K562 (cell line): ENCODE data around the gene RAB2B. TPM values are rescaled to one million over a fixed set of nuclear protein-coding genes. Genes with fewer than 3 reads are reported as not detected.
A peak's percentile ranks its signal among the peaks of the same experiment; 100 is the strongest.

Experiments used
- FOXK2 ChIP-seq, 2 experiments: fragments of 450-650 bp; IDR thresholded peaks in 1 of 2; conservative IDR thresholded peaks in 1 of 2; 2 replicates each; pipeline ENCODE4 v1.6.1; 2016; ENCODE audit warnings: low read depth in 2 of 2, mild to moderate bottlenecking in 1 of 2
- HDAC1 ChIP-seq, 2 experiments: fragments of 450-650 bp; IDR thresholded peaks; 2 replicates each; pipeline ENCODE4 v1.6.1; 2016 to 2017; ENCODE audit warnings: inconsistent platforms in 1 of 2, mild to moderate bottlenecking in 1 of 2, moderate library complexity in 1 of 2
- KLF6 ChIP-seq: fragments of 250-450 bp; sonication (Bioruptor Pico); IDR thresholded peaks from 2 replicates; pipeline ENCODE4 v1.4.0; 2020; ENCODE audit warnings: mild to moderate bottlenecking, moderate library complexity, borderline replicate concordance
- NCOA4 ChIP-seq: fragments of 450-650 bp; IDR thresholded peaks from 2 replicates; pipeline ENCODE4 v1.6.1; 2018; ENCODE audit warnings: mild to moderate bottlenecking; ENCODE audit not compliant: partially characterized antibody
- NFXL1 ChIP-seq: fragments of 450-650 bp; formaldehyde crosslinking; IDR thresholded peaks from 2 replicates; pipeline ENCODE4 v1.4.0; 2021; ENCODE audit warnings: mild to moderate bottlenecking
- NR3C1 ChIP-seq: sonication (generic); formaldehyde crosslinking; IDR thresholded peaks from 2 replicates; pipeline ENCODE4 v1.8.1; 2022; ENCODE audit warnings: missing genetic modification reagents
- RCOR1 ChIP-seq, 2 experiments: IDR thresholded peaks; 2 replicates each; pipeline ENCODE4 v1.6.1; 2012; ENCODE audit warnings: low read depth in 2 of 2, low read length in 2 of 2, borderline replicate concordance in 1 of 2, improper control_type of control experiment in 1 of 2
- TBL1XR1 ChIP-seq, 2 experiments: IDR thresholded peaks; 2 replicates each; pipeline ENCODE4 v1.6.1; 2012; ENCODE audit warnings: improper control_type of control experiment in 2 of 2, low read length in 2 of 2, mild to moderate bottlenecking in 1 of 2
- TEAD1 ChIP-seq, 2 experiments: fragments of 450-650 bp in 1 of 2; sonication (generic) in 1 of 2; formaldehyde crosslinking; IDR thresholded peaks; 2 replicates each; pipeline versions ENCODE4 v1.4.0 to v1.8.0; 2020 to 2022; ENCODE audit warnings: mild to moderate bottlenecking in 2 of 2, missing genetic modification reagents in 1 of 2
- TEAD2 ChIP-seq: fragments of 450-650 bp; IDR thresholded peaks from 2 replicates; pipeline ENCODE4 v1.6.1; 2016; ENCODE audit warnings: missing genetic modification characterization, control low read depth, missing compliant biosample characterization
- ZNF134 ChIP-seq: fragments of 250-450 bp; sonication (Bioruptor Pico); conservative IDR thresholded peaks from 2 replicates; pipeline ENCODE4 v1.4.0; 2020
- ZNF282 ChIP-seq: sonication (generic); formaldehyde crosslinking; IDR thresholded peaks from 2 replicates; pipeline ENCODE4 v1.8.1; 2023; ENCODE audit warnings: missing genetic modification reagents
- ZNF584 ChIP-seq: fragments of 200-800 bp; sonication (Bioruptor generic); IDR thresholded peaks from 2 replicates; pipeline ENCODE4 v1.6.1; 2016; ENCODE audit warnings: low read depth, mild to moderate bottlenecking, missing genetic modification characterization, missing compliant biosample characterization
- ZNF668 ChIP-seq: fragments of 250-450 bp; sonication (Bioruptor Pico); IDR thresholded peaks from 2 replicates; pipeline ENCODE4 v1.8.0; 2022; ENCODE audit warnings: mild to moderate bottlenecking, inconsistent platforms
- polyA plus RNA-seq, 8 experiments: library from polyadenylated mRNA; depleted of rRNA in 4 of 8; stranded (reverse) in 5 of 8; unstranded in 3 of 8; fragments of >200 nt; fragmentation: Nextera tagmentation in 2 of 8; fragmentation: Illumina TruSeq in 1 of 8; extraction: Ambion mirVana in 2 of 8; extraction: Trizol in 1 of 8; gene quantifications; 2 replicates each; pipeline versions ENCODE4 v1.2.1 to v1.2.3, GENCODE V29; 2011 to 2014; ENCODE audit warnings: inconsistent platforms in 1 of 8, missing spikeins in 1 of 8
- total RNA-seq, 7 experiments: library from RNA; depleted of rRNA in 6 of 7; stranded (reverse); fragments of >200 nt in 6 of 7; fragmentation: Illumina TruSeq in 2 of 7; extraction: Trizol in 2 of 7; gene quantifications; 2 replicates each; pipeline versions ENCODE4 v1.2.1 to v1.2.3, GENCODE V29; 2011 to 2021; ENCODE audit warnings: low replicate concordance in 1 of 7
- TF ChIP-seq, protein P1 (sequence below): fragments of 450-650 bp; conservative IDR thresholded peaks from 2 replicates; pipeline ENCODE4 v1.6.1; 2016; ENCODE audit warnings: missing genetic modification characterization, low read depth, mild to moderate bottlenecking, missing compliant biosample characterization, moderate library complexity
- TF ChIP-seq, protein P2 (sequence below): fragments of 200-400 bp; formaldehyde crosslinking; IDR thresholded peaks from 2 replicates; pipeline ENCODE4 v1.6.1; 2017; ENCODE audit warnings: mild to moderate bottlenecking, low read depth, low read length, moderate library complexity
- TF ChIP-seq, protein P3 (sequence below): conservative IDR thresholded peaks from 2 replicates; pipeline ENCODE4 v1.6.1; 2011; ENCODE audit warnings: low read depth, mild to moderate bottlenecking, low read length; ENCODE audit not compliant: control insufficient read depth
- TF ChIP-seq, protein P4 (sequence below), 2 experiments: fragments of 450-650 bp in 1 of 2; IDR thresholded peaks; 2 replicates each; pipeline ENCODE4 v1.6.1; 2011 to 2017; ENCODE audit warnings: low read depth in 2 of 2, antibody characterized with exemption in 1 of 2, borderline replicate concordance in 1 of 2, low read length in 1 of 2, mild to moderate bottlenecking in 1 of 2, mixed read lengths in 1 of 2; ENCODE audit not compliant: control insufficient read depth in 1 of 2

RAB2B gene
- total and polyA plus RNA-seq, 9 of the 15 experiments (the other 6 are each of a cell fraction or from before 2014, with no cell fraction given), result 4.6 to 19.8 (median 9.8) TPM

DNA sequence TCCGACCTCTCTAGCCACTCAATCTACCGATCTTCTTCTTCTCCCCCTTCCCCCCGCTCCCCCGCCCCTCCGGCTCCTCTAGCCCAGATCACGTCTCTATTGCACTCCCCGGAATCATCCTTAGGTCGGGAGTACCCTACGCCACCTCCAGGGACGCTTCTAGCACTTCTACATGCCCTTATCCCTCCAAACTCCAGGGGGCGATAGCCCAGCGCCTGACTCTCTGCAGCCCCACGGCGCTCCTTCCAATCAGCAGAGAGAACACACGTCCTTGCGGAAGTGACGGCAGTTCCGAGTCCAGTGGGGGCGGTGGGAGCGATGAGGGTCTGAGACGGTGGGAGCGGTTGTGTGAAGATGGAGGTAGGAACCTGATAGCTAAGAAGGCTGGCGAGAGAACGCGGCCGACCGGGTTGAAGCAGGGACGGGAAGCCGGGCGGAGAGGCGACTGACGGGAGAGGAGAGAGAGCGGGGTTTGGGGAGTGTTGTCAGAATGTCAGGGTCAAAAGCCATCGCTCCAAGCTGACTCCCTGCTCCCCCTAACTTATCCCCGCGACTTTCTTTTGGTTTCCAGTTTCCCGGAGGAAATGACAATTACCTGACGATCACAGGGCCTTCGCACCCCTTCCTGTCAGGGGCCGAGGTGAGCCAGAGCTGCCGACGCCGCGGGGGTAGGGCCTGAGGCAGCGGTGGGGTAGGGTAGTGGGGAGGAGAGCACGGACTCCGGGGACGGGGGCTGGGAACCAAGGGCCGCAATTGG is at the start of gene RAB2B, which contains the start of gene TOX4 (continued):
- TF ChIP-seq RCOR1 (IDR thresholded peaks at IDR 0.05; ENCODE audit: borderline replicate concordance in 1 of 2, low read depth in 2 of 2, low read length in 2 of 2) (peak in 1 of 2 experiments; percentile 29; a peak in 1 of 4 replicates), KLF6 (no peak), FOXK2 (conservative IDR thresholded peaks at IDR 0.05 in 1 of 2, IDR thresholded peaks at IDR 0.05 in 1 of 2; ENCODE audit: low read depth in 2 of 2) (peak; percentile 73 to 83), HDAC1 (IDR thresholded peaks at IDR 0.05) (peak in 1 of 2 experiments; percentile 90; a peak in 2 of 4 replicates), TEAD2 (tag) (no peak), TEAD1 (CRISPR knock-in tag; IDR thresholded peaks at IDR 0.05) (peak in 1 of 2 experiments; percentile 76; a peak in 2 of 4 replicates), ZNF134 (CRISPR knock-in tag) (no peak), ZNF282 (CRISPR knock-in tag) (no peak), ZNF584 (CRISPR knock-in tag) (no peak), NCOA4 (no peak), NR3C1 (no peak), TBL1XR1 (IDR thresholded peaks at IDR 0.05; ENCODE audit: low read length in 2 of 2) (peak in 1 of 2 experiments; percentile 53; a peak in 2 of 4 replicates), ZNF668 (CRISPR knock-in tag) (no peak), NFXL1 (CRISPR knock-in tag) (no peak)
- TF ChIP-seq, protein P1, sequence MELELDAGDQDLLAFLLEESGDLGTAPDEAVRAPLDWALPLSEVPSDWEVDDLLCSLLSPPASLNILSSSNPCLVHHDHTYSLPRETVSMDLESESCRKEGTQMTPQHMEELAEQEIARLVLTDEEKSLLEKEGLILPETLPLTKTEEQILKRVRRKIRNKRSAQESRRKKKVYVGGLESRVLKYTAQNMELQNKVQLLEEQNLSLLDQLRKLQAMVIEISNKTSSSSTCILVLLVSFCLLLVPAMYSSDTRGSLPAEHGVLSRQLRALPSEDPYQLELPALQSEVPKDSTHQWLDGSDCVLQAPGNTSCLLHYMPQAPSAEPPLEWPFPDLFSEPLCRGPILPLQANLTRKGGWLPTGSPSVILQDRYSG (tag), result no peak
- TF ChIP-seq, protein P2, sequence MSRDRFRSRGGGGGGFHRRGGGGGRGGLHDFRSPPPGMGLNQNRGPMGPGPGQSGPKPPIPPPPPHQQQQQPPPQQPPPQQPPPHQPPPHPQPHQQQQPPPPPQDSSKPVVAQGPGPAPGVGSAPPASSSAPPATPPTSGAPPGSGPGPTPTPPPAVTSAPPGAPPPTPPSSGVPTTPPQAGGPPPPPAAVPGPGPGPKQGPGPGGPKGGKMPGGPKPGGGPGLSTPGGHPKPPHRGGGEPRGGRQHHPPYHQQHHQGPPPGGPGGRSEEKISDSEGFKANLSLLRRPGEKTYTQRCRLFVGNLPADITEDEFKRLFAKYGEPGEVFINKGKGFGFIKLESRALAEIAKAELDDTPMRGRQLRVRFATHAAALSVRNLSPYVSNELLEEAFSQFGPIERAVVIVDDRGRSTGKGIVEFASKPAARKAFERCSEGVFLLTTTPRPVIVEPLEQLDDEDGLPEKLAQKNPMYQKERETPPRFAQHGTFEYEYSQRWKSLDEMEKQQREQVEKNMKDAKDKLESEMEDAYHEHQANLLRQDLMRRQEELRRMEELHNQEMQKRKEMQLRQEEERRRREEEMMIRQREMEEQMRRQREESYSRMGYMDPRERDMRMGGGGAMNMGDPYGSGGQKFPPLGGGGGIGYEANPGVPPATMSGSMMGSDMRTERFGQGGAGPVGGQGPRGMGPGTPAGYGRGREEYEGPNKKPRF, result no peak
- TF ChIP-seq, protein P3, sequence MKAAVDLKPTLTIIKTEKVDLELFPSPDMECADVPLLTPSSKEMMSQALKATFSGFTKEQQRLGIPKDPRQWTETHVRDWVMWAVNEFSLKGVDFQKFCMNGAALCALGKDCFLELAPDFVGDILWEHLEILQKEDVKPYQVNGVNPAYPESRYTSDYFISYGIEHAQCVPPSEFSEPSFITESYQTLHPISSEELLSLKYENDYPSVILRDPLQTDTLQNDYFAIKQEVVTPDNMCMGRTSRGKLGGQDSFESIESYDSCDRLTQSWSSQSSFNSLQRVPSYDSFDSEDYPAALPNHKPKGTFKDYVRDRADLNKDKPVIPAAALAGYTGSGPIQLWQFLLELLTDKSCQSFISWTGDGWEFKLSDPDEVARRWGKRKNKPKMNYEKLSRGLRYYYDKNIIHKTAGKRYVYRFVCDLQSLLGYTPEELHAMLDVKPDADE, result no peak; the same call in 1 of the 2 replicates
- TF ChIP-seq, protein P4, sequence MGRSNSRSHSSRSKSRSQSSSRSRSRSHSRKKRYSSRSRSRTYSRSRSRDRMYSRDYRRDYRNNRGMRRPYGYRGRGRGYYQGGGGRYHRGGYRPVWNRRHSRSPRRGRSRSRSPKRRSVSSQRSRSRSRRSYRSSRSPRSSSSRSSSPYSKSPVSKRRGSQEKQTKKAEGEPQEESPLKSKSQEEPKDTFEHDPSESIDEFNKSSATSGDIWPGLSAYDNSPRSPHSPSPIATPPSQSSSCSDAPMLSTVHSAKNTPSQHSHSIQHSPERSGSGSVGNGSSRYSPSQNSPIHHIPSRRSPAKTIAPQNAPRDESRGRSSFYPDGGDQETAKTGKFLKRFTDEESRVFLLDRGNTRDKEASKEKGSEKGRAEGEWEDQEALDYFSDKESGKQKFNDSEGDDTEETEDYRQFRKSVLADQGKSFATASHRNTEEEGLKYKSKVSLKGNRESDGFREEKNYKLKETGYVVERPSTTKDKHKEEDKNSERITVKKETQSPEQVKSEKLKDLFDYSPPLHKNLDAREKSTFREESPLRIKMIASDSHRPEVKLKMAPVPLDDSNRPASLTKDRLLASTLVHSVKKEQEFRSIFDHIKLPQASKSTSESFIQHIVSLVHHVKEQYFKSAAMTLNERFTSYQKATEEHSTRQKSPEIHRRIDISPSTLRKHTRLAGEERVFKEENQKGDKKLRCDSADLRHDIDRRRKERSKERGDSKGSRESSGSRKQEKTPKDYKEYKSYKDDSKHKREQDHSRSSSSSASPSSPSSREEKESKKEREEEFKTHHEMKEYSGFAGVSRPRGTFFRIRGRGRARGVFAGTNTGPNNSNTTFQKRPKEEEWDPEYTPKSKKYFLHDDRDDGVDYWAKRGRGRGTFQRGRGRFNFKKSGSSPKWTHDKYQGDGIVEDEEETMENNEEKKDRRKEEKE (IDR thresholded peaks at IDR 0.05; ENCODE audit: borderline replicate concordance in 1 of 2, control insufficient read depth in 1 of 2, low read depth in 2 of 2, low read length in 1 of 2), result 0 out of 4 replicates have a peak, but pooled peaks of 1 of the 2 experiments have one; percentile 35
